ENCODE data around the gene RALGPS1.

GRCh38 chr9:127258606-127259471 lies 344.3 kb downstream of the RALGPS1 start:
- TF ChIP-seq TEAD4 (IDR thresholded peaks at IDR 0.05; ENCODE audit: borderline replicate concordance, insufficient read depth): no peak
- TF ChIP-seq POLR2AphosphoS5 (IDR thresholded peaks at IDR 0.05; ENCODE audit: low read depth, low read length): no peak
- TF ChIP-seq CTCF (IDR thresholded peaks at IDR 0.05): no peak
- TF ChIP-seq RAD21 (IDR thresholded peaks at IDR 0.05; ENCODE audit: low read length): no peak
- TF ChIP-seq TAF1 (IDR thresholded peaks at IDR 0.05; ENCODE audit: borderline replicate concordance, low read depth, low read length): no peak
